Fibroblast of skin of left biceps (primary cell): ENCODE results near the gene KIZ.
"Not testable (repeated sequence)": the region's sequence is repeated elsewhere in the genome, so short reads cannot be mapped to it uniquely, and the experiment has no call there.

Experiments used
- DNase-seq, 2 experiments: peaks; one replicate each; pipeline ENCODE4 v3.0.0-alpha.2; 2013; ENCODE audit warnings: low read depth in 2 of 2

The KIZ gene

DNA sequence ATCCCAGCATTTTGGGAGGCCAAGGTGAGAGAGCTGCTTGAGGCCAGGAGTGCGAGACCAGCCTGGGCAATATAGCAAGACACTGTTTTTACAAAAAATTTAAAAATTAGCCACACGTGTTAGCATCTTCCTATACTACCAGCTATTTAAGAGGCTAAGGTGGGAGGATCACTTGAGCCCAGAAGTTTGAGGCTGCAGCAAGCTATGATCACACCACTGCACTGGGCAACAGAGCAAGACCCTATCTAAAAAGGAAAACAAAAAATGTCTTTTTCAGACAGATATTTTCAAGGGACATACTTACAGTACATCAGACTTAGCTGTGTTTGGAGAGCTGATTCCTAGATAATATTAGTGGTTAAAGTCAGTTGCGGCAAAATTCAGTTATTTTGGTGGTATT is 104.3 kb downstream of the KIZ start:
- DNase-seq: no peak

DNA sequence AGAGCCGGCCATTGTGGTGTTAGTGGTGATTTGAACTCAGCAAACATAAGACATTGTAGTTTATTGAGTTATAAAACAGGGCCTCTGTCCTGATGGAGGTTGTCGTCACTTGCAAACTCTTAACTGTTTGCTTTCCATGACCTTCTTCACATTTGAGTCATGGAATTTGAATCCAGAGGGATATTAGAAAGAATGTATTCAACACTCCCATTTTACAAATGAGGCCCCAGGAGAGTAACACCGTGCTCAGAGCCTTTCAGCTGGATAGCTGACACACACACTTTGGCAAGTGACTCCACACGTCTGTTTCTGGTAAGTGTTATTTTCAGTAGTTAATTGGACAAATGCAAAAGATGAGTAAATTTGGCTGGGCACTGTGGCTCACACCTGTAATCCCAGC is 104.8 kb downstream of the KIZ start:
- peak in 1 of 2 experiments; percentile 1 for DNase-seq

DNA sequence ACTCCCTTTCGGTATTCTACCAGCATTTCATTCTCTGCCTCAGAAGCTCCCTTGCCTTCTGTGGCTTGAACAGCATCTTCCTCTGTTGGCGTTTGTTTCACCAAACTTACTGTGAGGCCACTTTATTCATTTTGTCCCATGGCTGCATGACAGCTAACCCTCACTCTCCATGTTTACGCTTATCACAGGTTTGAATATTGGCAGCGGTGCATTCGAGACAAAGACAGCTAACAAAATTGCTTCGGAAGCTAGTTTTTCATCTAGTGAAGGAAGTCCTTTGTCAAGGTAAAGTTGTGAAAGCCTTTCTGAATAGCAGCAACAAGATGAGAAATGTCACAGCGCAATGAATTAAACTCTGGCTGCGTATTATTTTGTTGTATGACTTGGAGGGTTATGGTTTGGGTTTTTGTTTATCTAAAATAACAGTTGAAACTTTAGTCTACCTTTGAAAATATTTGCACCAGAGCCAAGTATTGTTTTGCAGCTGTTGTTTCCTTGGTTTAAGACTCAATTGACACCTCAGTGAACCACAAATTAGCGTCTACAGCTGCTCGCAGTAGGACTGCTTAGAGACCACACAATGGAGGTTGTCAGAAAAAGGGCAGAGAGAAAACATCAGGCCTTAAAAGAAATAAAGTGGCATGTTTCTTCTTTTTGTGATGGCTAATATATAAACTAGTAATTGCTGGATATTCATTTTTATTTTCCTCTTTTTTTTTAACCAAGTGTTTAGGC is 106.8 kb downstream of the KIZ start:
- DNase-seq: no peak

DNA sequence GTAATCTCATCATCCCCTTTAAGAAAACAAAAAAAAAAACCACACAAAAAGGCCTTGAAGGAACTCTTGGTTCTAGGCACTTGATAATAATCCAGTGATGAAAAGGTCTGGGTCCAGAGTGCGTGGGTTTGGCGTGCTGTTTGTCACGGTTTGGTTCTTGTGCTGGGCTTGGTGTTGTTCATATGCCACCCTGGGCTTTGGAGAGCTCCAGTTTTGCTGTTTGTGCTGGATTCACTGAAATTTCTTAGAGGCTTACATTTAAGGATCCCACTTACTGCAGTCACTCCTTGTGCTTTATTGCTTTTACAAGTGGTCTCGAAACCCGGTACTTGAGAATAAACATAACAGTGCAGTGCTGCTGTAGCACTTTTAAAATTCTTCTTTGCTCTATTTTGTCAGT is 108.4 kb downstream of the KIZ start:
- no peak for DNase-seq

DNA sequence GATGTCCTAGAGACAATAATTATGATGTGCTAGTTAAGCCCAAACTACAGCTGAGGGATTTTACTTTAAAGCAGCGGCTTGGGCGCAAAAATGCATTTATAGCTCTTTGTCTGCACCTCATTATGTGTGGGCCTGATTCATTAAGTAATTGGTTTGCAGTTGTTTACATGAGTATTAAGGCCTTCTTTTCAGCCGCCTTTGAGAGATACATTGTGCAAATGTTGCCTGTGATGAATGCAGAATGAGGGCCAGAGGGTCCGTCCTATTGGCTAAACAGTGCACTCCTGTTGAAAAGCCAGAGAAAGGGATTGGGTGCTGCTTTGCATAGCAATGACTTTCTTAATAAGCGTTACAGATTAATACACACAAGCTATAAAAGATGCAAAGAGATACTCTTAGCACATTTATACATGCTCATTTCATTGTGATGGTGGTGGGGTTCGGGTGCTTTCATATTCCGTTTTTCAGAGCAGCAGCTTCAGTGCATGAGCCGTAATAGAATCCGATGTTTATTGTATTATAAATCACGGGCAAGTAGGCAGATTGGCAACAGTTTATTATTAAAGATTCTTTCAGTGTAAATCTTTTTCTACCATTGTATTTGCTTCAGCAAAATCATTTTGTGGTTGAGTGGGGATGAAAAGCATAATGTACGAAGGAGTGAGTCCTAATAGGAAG is 109.1 kb downstream of the KIZ start:
- no peak for DNase-seq

DNA sequence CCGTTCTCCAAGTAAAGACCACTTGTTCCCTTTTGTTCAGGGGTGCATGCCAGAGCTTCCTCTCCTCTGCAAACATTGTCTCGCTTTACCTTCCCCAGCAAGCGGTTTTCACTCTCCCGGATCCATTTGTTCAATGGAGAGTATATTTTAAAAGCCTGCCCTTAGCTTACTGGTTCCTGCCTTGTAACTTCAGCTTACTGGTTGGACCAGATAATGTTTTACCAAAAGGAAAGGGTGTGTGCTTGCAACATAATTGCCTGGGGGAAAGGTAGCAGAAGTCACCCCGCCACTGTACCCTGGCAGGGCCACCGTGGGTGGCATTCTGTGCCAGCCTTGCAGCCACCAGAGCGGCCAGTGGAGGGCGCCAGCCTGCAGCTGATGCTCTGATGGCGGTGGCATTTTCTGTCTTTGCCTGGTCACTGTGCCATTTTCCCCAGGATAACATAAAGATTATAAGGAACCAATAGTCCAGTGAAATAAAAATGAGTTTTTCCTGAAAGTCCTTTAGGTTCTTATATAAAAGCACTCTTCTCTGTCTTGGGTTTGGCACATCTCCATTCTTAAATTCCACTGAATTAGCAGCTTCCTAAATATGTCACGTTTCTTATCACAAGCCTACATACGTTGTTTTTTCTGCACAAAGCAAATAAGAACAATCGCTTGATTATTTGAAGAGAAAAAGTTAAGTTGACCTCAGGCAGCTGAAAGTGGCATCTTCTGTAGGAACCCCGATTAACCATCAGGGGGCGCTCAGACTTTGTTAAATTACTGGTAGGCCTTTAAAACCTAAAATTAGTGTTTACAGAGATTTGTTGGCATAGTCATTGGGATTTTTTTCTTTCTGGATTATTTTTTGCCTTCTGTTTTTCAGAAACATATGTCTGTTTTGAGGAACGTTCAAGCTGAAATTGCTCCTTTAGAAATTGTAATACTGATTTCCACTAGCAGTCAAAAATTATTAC is 109.9 kb downstream of the KIZ start:
- DNase-seq: peak; percentile 16 to 29

DNA sequence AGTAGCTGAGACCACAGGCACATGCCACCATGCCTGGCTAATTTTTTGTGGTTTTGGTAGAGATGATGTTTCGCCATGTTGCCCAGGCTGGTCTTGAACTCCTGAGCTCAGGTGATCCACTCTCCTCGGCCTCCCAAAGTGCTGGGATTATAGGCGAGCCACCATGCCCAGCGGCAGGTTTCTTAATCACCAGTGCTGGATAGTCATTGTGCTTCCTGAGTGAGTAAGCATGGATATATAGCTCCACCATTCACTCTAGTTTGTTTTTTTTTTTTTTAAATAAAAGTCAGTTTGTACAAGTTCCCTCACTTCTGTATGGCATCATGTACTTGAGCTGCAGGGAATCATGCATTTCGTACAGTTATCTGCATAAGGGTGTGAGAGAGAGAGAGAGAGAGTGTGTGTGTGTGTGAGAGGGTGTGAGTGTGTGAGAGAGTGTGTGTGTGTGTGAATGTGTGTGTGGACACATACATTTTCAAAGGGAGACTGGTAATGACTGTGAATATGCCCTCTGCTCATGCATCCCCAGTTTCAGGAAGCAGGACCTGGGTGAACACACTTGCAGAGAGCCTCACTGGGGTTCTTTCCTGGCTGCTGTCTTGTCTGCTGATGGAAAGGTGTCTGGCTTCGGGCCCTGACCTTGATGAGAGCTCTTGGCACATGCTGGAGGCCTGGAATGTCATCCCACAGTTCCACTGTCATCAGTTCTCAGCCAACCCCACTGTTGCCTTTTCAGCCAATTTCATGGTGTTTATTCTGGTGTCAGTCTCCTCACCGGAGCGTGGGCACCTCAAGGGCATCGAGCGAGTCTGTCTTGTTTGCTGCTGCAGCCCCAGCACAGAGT is 112.3 kb downstream of the KIZ start:
- no peak for DNase-seq

DNA sequence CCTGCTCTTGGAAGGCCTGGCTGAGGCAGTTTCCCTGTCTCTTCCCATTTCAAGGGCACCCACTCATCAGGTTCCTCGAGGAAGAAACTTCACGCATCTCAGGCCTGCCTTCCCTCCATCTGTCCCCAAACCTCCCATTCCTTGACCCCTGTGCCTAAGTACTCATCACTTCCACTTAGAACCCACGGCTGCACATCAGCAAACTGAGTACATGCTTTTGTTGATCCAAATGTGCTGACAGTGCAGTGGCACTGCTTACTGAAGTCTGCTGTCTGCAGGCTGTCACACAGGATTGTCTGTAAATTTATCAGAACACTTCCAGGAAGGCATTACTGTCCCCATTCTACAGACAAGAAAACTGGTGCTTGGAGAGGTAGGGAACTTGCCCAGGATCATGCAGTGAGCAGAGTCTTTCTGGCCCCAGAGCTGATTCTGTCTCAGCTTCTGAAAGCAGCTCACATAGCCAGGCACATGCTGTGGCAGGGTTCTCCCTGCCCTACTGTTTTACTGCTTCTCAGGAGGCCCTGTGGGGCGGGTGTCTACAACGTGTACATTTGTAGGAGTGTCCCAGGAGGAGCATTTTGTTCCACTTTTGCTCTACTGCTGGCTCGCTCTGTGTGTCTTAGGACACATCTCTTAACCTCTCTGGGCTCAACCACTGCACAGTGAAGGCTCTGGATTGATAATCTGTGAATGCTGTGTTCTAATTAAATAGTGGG is 113.1 kb downstream of the KIZ start:
- DNase-seq: no peak

DNA sequence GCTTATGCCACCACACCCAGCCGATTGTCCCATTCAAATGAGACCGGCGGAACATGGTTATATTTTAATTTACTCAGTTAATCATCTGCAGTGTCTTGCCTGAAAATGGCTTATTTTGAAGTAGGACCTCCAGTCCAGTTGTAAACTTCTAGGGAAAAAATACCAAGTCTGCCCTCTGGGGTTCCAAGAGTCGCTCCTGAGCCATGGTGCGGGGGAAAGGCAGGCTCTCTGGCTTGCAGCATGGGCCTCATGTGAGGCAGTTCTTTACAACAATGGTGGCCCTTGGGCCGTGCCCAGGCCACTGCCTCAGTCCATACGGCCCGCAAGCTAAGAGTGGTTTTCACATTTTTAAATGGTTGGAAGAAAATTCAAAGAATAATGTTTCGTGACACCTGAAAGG is 114.5 kb downstream of the KIZ start:
- no peak for DNase-seq

DNA sequence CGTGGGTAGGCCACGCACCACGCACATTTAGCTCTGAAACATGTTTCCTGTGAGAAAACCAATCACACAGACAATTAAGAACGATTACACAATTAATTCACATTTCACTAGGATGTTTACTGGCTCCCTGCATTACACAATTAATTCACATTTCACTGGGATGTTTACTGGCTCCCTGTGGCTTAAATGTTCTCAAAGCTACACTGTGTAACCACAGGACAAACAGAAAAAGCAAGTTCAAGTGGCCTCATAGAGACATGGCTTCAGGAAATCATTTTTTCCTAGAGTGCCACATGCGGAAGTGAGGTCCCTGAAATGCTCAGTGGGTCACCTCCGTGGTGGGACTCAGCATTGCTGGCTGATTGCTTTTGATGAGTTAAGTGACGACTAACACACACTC is 115.5 kb downstream of the KIZ start:
- DNase-seq: no peak

DNA sequence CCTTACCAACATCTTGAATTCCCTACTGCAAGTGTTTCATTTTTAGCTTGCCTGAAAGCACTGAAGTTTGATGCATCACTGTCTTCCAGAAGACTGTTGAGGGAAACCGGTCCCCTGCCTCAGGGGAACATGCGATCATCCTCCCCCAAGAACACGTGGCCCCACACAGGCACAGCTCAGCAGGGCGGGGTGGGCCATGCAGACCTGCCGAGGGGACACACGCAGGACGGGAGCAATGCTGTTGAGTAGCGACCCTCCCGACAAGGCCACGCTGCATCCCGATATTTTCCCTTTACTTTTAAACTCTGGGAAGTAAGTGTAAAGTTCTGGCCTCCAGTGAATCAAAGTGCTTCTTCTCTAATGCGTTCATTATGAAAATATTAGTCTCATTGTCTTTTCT is 117.9 kb downstream of the KIZ start:
- no peak for DNase-seq

DNA sequence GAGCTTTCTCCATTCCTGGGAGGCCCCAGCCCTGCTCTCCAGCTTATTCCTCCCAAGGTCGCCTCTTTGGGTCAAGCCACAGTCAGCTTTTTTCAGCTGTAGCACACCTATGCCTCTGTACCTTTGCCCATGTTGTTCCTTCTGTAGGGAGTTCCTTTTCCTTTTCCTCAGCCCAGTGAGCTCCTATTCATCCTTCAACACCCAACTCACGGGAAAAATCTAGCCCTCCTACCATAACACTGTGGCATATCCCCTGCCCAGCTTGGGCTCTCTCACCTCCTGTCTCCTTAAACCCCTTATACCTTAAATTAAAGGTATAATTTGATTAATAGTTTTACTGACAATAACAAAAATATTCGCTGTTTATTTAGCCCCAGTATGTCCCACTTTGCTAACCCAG is 118.9 kb downstream of the KIZ start:
- DNase-seq: no peak

DNA sequence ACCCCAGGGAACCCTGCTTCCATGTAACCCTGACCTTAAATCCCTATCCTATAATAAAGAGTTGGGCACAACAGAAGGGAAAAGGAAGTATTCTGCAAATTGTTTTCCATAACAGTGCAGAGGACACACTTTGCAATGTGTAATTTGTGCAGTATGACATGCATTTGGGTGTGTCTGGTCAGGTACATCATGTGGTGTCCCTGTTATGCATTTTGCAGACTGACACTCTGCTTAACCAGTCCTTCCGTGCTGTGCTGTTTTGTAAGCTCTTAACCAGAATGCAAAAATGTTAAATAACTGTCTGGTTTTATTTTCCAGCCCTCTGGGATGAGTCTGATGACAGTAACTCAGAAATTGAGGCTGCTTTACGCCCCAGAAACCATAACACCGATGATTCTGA is 120.3 kb downstream of the KIZ start:
- no peak for DNase-seq

DNA sequence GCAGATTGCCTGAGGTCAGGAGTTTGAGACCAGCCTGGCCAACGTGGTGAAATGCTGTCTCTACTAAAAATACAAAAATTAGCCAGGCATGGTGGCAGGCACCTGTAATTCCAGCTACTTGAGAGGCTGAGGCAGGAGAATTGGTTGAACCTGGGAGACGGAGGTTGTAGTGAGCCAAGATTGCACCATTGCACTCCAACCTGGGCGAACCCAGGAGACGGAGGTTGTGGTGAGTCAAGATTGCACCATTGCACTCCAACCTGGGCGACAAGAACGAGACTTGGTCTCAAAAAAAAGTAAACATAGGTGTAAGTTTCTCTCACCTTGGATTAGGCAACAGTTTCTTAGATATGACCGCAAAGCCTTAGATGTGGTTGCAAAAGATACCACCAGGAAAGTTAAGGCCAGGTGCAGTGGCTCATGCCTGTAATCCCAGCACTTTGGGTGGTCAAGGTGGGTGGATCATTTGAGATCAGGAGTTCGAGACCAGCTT is 121.8 kb downstream of the KIZ start:
- not testable (repeated sequence) for DNase-seq

DNA sequence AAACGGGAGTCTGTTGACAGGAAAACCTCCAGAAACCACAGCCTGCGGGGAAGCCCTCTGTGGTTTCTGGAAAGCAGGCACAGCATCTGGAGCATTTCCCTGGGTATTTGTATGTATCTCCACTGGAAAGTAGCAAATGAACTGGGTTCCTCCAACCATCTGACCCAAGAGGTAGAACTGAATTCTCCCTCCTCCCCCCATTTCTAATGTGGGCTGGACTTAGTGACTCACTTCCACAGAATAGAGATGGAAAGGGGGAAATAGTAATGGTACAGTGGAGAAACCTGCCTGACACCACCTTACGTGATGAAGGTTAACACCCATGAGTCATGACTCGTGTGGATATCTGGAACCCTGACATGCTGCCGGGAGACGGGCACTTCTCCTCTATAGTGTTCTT is 125.4 kb downstream of the KIZ start:
- no peak for DNase-seq

DNA sequence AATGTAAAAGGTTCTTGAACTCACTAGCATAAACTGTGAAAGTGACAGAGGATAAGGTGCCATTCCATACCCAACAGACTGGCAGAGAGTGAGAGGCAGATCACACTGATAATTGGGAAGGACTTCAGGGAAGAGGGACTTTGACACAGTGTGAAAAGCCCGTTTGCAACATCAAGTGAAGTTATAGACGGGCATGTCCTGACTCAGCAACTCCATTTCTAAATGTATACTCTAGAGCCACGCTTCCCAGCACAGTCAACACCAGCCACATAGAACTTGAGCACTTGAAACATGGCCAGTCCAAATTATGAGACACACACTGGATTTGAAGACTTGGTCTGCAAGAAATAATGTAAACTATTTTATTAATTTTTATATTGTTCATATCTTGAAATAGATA is 131.3 kb downstream of the KIZ start:
- DNase-seq: no peak

DNA sequence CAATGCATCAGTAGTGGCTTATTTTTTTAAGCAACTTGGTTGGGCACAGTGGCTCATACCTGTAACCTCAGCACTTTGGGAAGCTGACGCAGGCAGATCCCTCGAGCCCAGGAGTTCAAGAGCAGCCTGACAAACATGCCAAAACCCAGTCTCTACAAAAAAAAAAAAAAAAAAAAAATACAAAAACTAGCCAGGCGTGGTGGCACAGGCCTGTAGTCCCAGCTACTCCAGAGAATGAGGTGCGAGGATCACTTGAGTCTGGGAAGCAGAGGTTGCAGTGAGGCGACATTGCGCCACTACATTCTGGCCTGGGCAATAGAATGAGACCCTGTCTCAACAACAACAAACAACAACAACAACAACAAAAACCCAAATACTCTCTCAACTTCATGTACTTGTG is 132.5 kb downstream of the KIZ start:
- no peak for DNase-seq

DNA sequence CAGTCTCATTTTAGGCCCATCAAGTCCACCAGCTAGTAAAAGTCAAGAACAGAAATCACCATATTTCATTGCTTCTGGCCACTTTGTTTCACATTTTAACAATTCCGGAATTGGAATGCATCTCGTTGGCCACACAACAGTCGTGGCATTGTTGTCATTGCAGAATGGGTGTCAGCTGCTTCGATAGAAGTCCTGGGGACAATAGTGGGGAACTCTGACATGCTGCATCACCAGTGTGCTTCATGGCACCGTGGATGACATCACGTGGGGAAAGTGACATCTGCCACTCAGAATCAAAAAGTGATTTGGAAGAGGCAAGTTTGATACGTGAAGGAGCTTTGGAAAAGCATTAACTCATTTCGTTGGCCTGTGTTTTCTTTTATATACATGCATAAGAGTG is 133.5 kb downstream of the KIZ start:
- DNase-seq: no peak

DNA sequence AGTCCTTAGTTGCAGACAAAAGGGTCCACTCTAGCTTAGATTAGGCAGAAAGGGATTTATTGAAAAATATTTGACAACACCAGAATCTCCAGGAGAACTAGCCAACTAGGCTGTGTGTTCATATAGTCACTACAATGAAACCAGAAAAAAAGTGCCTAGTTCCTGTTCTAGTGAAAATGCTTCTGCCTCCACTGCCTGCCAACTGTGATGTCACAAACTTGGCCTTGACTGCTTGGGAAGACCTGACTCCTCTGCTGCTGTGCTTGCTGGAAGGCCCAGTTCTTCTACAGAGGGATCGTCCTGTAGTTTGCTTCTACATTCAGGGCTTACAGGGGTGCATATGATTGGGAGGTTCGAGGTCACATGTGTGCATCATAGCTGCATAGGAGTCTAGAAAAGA is 136.9 kb downstream of the KIZ start:
- no peak for DNase-seq

DNA sequence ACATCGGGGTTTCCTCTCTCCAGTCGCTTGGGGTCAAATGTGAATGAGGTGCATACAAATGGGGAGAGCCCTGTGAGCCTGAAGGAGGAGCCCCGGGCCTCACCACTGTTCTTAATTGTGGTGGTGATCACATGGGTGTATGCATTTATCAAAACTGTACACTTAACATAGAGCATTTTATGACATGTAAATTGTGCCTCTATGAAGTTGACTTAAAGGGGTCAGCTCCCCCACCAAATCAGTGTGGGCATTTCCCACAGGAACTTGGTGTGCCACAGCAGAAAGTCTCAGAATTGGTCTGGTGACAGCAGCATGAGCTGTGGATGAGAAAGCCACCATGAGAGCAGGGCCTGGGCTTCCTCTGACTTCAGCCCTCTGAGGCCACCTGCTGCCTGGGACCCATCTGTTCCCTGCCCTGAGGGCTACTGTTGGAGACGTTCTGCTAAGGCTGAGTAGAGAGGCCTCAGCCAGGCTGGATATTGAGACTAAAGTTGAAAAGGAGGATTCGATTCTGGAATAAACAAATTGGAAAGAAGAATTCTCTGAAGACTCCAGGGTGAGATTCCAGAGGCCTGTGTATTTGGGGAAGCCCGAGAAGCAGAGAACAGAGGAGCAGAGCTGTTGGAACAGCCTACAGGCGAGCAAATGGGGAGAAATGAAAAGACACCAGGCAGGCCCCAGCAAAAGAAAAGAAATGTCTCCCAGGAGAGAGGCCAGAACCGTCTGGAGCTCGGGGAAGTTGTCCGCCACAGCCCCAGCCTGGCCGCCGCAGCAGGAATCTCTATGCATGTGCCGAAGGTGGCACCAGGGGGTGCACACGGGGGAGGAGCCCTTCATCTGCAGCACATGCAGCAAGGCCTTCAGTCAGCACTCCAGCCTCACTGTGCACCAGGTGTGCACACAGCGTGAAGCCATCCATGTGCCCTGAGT is 139.6 kb downstream of the KIZ start:
- no peak for DNase-seq
